ENCODE data around the gene HCK. TPM values are rescaled to one million over a fixed set of nuclear protein-coding genes. Genes with fewer than 3 reads are reported as not detected.
"Not testable (repeated sequence)": the region's sequence is repeated elsewhere in the genome, so short reads cannot be mapped to it uniquely, and the experiment has no call there.

The HCK gene
- total RNA-seq, 2 donors from 2014 or later = 0.14 TPM; not detected in 1

- H3K27ac Mint-ChIP-seq = no peak overlapping the region
- ATAC-seq = peak; percentile 65 to 73
- peak; percentile 65 for DNase-seq (ENCODE audit: low spot score)
- H3K4me3 Mint-ChIP-seq = peak overlapping the region; percentile 67
- H3K36me3 Mint-ChIP-seq = peaks cover 5% of the 10 kb centered on the region
- peaks cover 15 to 18% of the 10 kb centered on the region in 2 donors for H3K4me1 Mint-ChIP-seq (ENCODE audit: low read depth in 2 of 2)
- H3K27me3 Mint-ChIP-seq = peaks cover 43 to 65% of the 10 kb centered on the region in 2 donors
- H3K9me3 Mint-ChIP-seq = no peaks in the 10 kb centered on the region
Observed at GRCh38 chr20:32018269-32019155, 33.5 kb upstream of the HCK start.

- ATAC-seq (no peak), DNase-seq (ENCODE audit: low spot score) (no peak)
- Mint-ChIP-seq H3K4me3 (peak overlapping the region; percentile 95), H3K9me3 (no peaks in the 10 kb centered on the region), H3K36me3 (peaks cover 5% of the 10 kb centered on the region), H3K27ac (peak overlapping the region in 1 of 2 donors; percentile 47), H3K27me3 (peaks cover 46 to 66% of the 10 kb centered on the region in 2 donors), H3K4me1 (ENCODE audit: low read depth in 2 of 2) (peaks cover 15 to 18% of the 10 kb centered on the region in 2 donors)
Observed at GRCh38 chr20:32019156-32019510, 32.9 kb upstream of the HCK start.

- no peak for ATAC-seq
- peaks cover 47 to 68% of the 10 kb centered on the region in 2 donors for H3K27me3 Mint-ChIP-seq
Observed at GRCh38 chr20:32019563-32020463, 32.2 kb upstream of the HCK start.

DNA sequence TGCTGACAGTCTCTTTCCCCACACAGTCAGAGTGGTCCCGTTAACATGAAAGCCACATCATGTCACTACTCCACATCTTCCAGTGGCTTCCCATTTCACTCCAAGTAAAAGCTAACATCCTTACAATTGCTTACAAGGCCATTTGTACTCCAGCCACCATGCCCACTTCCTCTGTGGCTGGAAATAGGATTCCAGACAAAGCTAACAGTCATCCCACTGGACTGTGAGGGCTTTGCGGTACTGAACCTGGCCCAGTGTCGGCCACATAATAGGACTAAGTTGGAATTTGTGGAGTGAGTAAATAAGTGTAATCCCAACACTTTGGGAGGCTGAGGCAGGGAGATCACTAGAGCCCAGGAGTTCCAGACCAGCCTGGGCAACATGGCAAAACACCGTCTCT, 31.0 kb upstream of the HCK start:
- Mint-ChIP-seq H3K4me1 (ENCODE audit: low read depth in 2 of 2) (peaks cover 15 to 18% of the 10 kb centered on the region in 2 donors), H3K36me3 (peaks cover 5% of the 10 kb centered on the region), H3K27me3 (peaks cover 47 to 66% of the 10 kb centered on the region in 2 donors), H3K4me3 (peak overlapping the region; percentile 32), H3K27ac (no peak overlapping the region), H3K9me3 (no peaks in the 10 kb centered on the region)
- DNase-seq (ENCODE audit: low spot score) (no peak), ATAC-seq (no peak)

More at GRCh38 chr20:32019563-32020463, 32.2 kb upstream of the HCK start:
- Mint-ChIP-seq H3K36me3 (peaks cover 5% of the 10 kb centered on the region), H3K9me3 (no peaks in the 10 kb centered on the region), H3K4me1 (ENCODE audit: low read depth in 2 of 2) (peaks cover 15 to 18% of the 10 kb centered on the region in 2 donors), H3K4me3 (peak overlapping the region; percentile 95), H3K27ac (peak overlapping the region in 1 of 2 donors; percentile 47)
- DNase-seq (ENCODE audit: low spot score) = no peak

DNA sequence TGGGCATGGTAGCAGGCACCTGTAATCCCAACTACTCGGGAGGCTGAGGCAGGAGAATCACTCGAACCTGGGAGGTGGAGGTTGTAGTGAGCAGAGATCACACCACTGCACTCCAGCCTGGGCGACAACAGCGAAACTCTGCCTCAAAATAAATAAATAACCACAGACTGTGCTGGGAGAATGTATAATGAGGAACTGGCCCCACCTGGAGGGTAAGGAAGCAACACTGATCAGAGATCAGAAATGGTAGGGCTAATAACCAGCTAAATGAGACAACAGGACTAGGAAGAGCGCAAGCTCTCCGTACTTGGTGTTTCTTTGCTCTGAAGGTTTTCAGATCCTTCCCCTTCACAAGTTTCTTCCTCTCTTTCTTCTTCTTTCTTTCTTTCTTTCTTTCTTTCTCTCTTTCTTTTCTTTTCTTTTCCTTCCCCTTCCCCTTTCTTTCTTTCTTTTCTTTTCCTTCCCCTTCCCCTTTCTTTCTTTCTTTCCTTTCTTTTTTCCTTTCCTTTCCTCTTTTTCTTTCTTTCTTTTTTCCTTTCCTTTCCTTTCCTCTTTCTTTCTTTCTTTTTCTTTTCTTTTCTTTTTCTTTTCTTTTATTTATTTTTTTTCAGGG, 27.3 kb upstream of the HCK start:
- no peak for DNase-seq (ENCODE audit: low spot score)
- Mint-ChIP-seq H3K9me3 (no peaks in the 10 kb centered on the region), H3K4me1 (ENCODE audit: low read depth in 2 of 2) (peaks cover 9 to 11% of the 10 kb centered on the region in 2 donors), H3K27me3 (peaks cover 44 to 46% of the 10 kb centered on the region in 2 donors), H3K27ac (no peak overlapping the region), H3K36me3 (peaks cover 5% of the 10 kb centered on the region), H3K4me3 (no peak overlapping the region)
- ATAC-seq = no peak

DNA sequence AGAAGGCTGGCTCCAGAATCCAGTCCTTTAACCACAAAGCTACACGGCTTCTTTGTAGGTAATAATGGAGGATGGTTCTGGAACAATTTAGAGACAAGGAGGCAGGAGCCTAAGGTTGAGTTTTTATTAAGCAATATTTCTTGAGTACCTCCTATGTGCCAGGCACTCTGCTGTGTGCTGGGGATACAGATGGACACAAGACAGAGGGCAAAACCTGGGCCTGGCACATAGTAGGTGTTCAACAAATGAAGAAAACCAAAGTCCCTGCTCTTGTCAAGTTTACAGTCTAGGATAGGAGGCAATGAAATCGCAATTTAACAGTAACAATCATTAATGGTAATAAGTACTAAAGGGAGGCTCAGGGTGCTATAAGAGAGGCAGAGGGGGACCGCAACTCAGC, 24.4 kb upstream of the HCK start:
- Mint-ChIP-seq H3K9me3 (no peaks in the 10 kb centered on the region), H3K36me3 (no peaks in the 10 kb centered on the region), H3K4me3 (no peak overlapping the region), H3K27ac (no peak overlapping the region), H3K27me3 (peaks cover 26 to 27% of the 10 kb centered on the region in 2 donors), H3K4me1 (ENCODE audit: low read depth in 2 of 2) (no peaks in the 10 kb centered on the region)
- no peak for ATAC-seq
- DNase-seq (ENCODE audit: low spot score) = no peak

- H3K27me3 Mint-ChIP-seq = peaks cover 24 to 28% of the 10 kb centered on the region in 2 donors
- H3K4me1 Mint-ChIP-seq (ENCODE audit: low read depth in 2 of 2) = no peaks in the 10 kb centered on the region
- no peak for DNase-seq (ENCODE audit: low spot score)
- H3K27ac Mint-ChIP-seq = no peak overlapping the region
- no peak overlapping the region for H3K4me3 Mint-ChIP-seq
- no peaks in the 10 kb centered on the region for H3K36me3 Mint-ChIP-seq
- H3K9me3 Mint-ChIP-seq = no peaks in the 10 kb centered on the region
- ATAC-seq = no peak
Observed at GRCh38 chr20:32028647-32029372, 23.2 kb upstream of the HCK start.

DNA sequence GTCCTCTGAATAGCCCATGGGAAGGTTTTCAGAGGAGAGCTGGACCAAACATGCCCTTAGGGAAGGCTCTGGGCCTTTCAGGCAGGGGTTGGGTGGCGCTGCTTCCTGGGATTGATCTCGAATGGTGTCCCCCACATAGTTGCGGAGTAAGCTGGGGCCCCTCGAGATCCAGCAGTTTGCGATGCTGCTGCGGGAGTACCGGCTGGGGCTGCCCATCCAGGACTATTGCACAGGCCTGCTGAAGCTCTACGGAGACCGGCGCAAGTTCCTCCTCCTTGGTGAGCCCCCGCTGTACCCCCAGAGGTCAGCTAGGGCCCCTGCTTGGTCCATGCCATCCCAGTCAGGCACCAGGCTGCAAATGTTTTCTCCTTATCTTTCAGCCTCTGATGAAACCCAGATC, 22.5 kb upstream of the HCK start:
- ATAC-seq (no peak), DNase-seq (ENCODE audit: low spot score) (no peak)
- Mint-ChIP-seq H3K9me3 (no peaks in the 10 kb centered on the region), H3K27ac (no peak overlapping the region), H3K4me1 (ENCODE audit: low read depth in 2 of 2) (no peaks in the 10 kb centered on the region), H3K36me3 (no peaks in the 10 kb centered on the region), H3K27me3 (peaks cover 23 to 28% of the 10 kb centered on the region in 2 donors), H3K4me3 (no peak overlapping the region)

- Mint-ChIP-seq H3K27ac (no peak overlapping the region), H3K27me3 (peaks cover 26 to 33% of the 10 kb centered on the region in 2 donors), H3K9me3 (no peaks in the 10 kb centered on the region), H3K4me1 (ENCODE audit: low read depth in 2 of 2) (peaks cover 0 to 3% of the 10 kb centered on the region in 2 donors), H3K4me3 (no peak overlapping the region), H3K36me3 (no peaks in the 10 kb centered on the region)
- ATAC-seq = peak; percentile 56 to 79
- no peak for DNase-seq (ENCODE audit: low spot score)
Observed at GRCh38 chr20:32031007-32031958, 20.8 kb upstream of the HCK start.

DNA sequence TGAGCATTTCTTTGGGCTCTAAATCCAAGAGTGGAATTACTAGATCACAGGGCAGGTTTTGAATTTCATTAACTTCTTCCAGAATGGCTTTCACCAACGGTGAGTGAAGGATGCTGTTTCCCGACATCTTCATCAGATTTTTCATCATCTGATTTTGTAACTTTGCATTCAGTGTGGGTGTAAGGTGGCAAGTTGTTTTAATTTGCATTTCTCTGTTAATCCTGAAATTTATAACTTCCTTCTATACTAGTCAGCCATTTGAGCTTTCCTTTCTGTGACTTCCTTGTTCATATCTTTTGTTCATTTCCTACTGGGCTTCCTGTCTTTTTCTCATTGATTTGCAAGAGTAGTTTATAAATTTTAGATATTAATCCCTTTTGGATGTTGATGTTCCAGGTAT, 18.7 kb upstream of the HCK start:
- Mint-ChIP-seq H3K36me3 (no peaks in the 10 kb centered on the region), H3K9me3 (no peaks in the 10 kb centered on the region), H3K27ac (no peak overlapping the region), H3K4me1 (ENCODE audit: low read depth in 2 of 2) (peaks cover 0 to 3% of the 10 kb centered on the region in 2 donors), H3K4me3 (no peak overlapping the region), H3K27me3 (peaks cover 27 to 43% of the 10 kb centered on the region in 2 donors)
- DNase-seq (ENCODE audit: low spot score) (no peak), ATAC-seq (no peak)

DNA sequence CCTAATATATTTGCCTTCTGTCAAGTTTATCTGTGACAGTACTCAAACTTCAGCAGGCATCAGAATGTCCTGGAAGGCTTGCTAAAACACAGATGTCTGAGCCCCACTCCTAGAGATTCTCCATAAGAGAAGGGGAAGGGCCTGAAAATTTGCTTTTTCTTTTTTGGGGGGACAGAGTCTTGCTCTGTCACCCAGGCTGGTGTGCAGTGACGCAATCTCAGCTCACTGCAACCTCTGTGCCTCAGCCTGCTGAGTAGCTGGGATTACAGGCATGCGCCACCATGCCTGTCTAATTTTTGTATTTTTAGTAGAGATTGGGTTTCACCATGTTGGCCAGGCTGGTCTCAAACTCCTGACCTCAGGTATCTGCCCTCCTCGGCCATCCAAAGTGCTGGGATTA, 18.3 kb upstream of the HCK start:
- ATAC-seq; H3K4me1 Mint-ChIP-seq (ENCODE audit: low read depth in 2 of 2); H3K9me3 Mint-ChIP-seq; H3K4me3 Mint-ChIP-seq; H3K36me3 Mint-ChIP-seq; DNase-seq (ENCODE audit: low spot score); H3K27ac Mint-ChIP-seq: not testable (repeated sequence)
- peaks cover 27 to 43% of the 10 kb centered on the region in 2 donors for H3K27me3 Mint-ChIP-seq

Measured in natural killer cell treated with Interleukin-12 subunit alpha and Interleukin-12 subunit beta and Interleukin-15 and Interleukin-18, amount 100 ng/mL, for 72 hours (primary cell).